Heart left ventricle (tissue), 16 donors: ENCODE results near the gene BRD1. TPM values are rescaled to one million over a fixed set of nuclear protein-coding genes. Genes with fewer than 3 reads are reported as not detected.

Experiments
- ATAC-seq, 4 donors: fragments of 200-7000 bp; cut with Tn5 transposase; one replicate each; pipeline ENCODE4 v1.9.1; 2020 to 2022; ENCODE audit warnings: moderate library complexity in 4 of 4, mild to moderate bottlenecking in 3 of 4, moderate number of reproducible peaks in 1 of 4
- DNase-seq, 5 donors: peaks; one replicate each; pipeline ENCODE4 v3.0.0-alpha.2; 2020
- H3K27ac ChIP-seq, 12 donors: fragments of 200-600 bp; sonication (generic) in 4 of 12; one replicate each; pipeline versions ENCODE4 v1.5.0 to v1.8.0; 2016 to 2022; ENCODE audit warnings: mild to moderate bottlenecking in 2 of 12
- H3K27me3 ChIP-seq, 9 donors: fragments of 200-600 bp; sonication (generic) in 2 of 9; one replicate each; pipeline versions ENCODE4 v1.5.1 to v1.8.0; 2016 to 2022; ENCODE audit warnings: mild to moderate bottlenecking in 3 of 9
- H3K36me3 ChIP-seq, 9 donors: fragments of 200-600 bp; sonication (generic) in 2 of 9; one replicate each; pipeline versions ENCODE4 v1.5.0 to v1.8.0; 2018 to 2022; ENCODE audit warnings: mild to moderate bottlenecking in 2 of 9
- H3K4me1 ChIP-seq, 12 donors: fragments of 200-600 bp; sonication (generic) in 4 of 12; one replicate each; pipeline versions ENCODE4 v1.5.0 to v1.8.0; 2016 to 2022; ENCODE audit warnings: mild to moderate bottlenecking in 3 of 12
- H3K4me3 ChIP-seq, 12 donors: fragments of 200-600 bp; sonication (generic) in 4 of 12; one replicate each; pipeline versions ENCODE4 v1.5.0 to v1.8.0; 2017 to 2022; ENCODE audit warnings: mild to moderate bottlenecking in 9 of 12, moderate library complexity in 4 of 12
- H3K9me3 ChIP-seq, 12 donors: fragments of 200-600 bp; sonication (generic) in 4 of 12; one replicate each; pipeline versions ENCODE4 v1.5.0 to v1.8.0; 2016 to 2022; ENCODE audit warnings: mild to moderate bottlenecking in 1 of 12
- POLR2A ChIP-seq, 2 donors: fragments of 450-650 bp; IDR thresholded peaks; one replicate each; pipeline ENCODE4 v1.6.1; 2017; ENCODE audit warnings: antibody characterized with exemption in 2 of 2, mild to moderate bottlenecking in 2 of 2, moderate library complexity in 2 of 2
- WGBS, 4 donors: extraction: QIAGEN DNeasy Blood & Tissue Kit in 2 of 4; methylation state at CpG; one replicate each; pipeline versions ENCODE4 v1.1.5 to v1.1.7; 2013 to 2018; 5-methylcytosine and 5-hydroxymethylcytosine counted together
- intact Hi-C, 10 donors: fragments of 100-400 bp; cut with DNase I; formaldehyde crosslinking; loops; one replicate each; pipeline versions ENCODE4 v1.11.1 to v1.14.2; 2022
- polyA plus RNA-seq, 2 donors: library from polyadenylated mRNA; stranded (reverse); fragments of 200-250 nt; gene quantifications; one replicate each; pipeline ENCODE4 v1.2.3, GENCODE V29; 2013
- total RNA-seq, 9 donors: library from RNA; depleted of rRNA in 2 of 9; stranded (reverse); fragments of >200 nt in 2 of 9; fragmentation: NEBNext Ultra II Directional in 3 of 9; extraction: Animal tissue kit (Norgen Biotek cat#: 25700) in 3 of 9; gene quantifications; one replicate each; pipeline versions ENCODE4 v1.1.0 to v1.2.4, GENCODE V29; 2016 to 2023
- TF ChIP-seq, protein P1 (sequence below), 12 donors: fragments of 200-600 bp; sonication (generic) in 4 of 12; IDR thresholded peaks; one replicate each; pipeline versions ENCODE4 v1.5.0 to v1.8.0; 2018 to 2022; ENCODE audit warnings: antibody characterized with exemption in 12 of 12, mild to moderate bottlenecking in 5 of 12
- donor health status: ischemic (EF 13 %, LVEDD 7.1; RV severe dilation, severe dysfunction).
- donor health status: healthy with polysubstance abuse.
- donor health status: DM: no; HTN: yes; CAD: no.
- donor health status: DM: no; HTN: no; CAD: no.
- donor health status: ischemic (EF 25% LVEDD 6.9; RV normal size, moderate dysfunction).
- donor health status: ischemic (EF 25% LVEDD 5.7; RV mildly dilated, moderate dysfunction).
- donor health status: healthy.
- donor health status: DM: yes; HTN: yes; CAD: no.
- donor health status: ischemic (EF 35%, LVEDD 5.7; RV mildly dilated, moderate dysfunction).
- donor health status: nonischemic (EF 11% LVEDD 7.7; RV severe dilation, severe dysfunction).
- donor health status: DM: yes; HTN: yes; CAD: no.
- donor health status: PGD.
- donor health status: ischemic (EF 29% LVEDD 5.4; RV normal size, mild dysfunction).
- donor health status: nonischemic (EF 23%, LVEDD 6.1; RV moderate dilation, normal function).

Gene BRD1
- total and polyA plus RNA-seq, 11 donors: 12.0 to 27.0 (median 17.2) TPM

DNA sequence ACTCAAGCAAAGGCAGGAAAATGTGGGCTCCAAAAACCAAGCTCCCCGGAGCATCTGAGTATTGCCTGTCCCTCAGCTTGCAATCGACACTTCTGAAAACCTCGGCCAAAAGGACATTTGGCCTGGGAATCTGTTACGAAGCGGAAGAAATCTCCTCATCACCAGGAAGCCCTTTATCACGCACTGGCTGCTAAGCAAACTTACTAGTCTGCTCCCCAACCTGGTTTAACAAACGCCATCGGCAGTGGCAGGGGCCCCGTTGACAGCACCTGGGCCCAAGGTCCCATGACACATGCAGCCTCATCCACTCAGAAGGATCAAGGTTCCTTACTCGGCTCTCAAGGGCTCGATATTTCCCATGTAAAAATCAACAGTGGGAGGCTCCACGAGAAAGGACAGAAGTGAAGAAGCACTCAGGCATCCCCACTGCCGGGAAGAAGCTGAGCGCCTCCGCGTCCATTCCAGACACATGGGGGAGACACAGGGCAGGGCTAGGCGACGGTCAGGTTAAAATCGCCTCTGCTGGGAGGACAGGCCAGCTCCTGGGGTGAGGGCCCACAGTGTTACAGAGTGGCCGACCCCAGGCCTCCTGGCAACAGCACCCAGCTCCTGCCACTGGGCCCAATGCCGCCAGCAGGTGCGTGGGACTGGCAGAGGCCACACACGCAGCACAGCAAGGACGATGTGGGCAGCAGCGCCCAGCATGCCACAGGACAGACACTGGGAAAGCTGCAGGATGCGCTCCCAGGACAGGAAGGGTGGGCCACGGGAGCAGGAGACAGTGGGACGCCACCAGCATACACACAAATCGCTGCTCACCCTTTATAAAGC is 27.1 kb downstream of the BRD1 start:
- intact Hi-C loops: no loop called here
- Histone ChIP-seq H3K36me3 (peaks cover 0 to 90% (median 56%) of the 10 kb centered on the region in 9 donors), H3K4me1 (peaks cover 2 to 43% (median 17%) of the 10 kb centered on the region in 12 donors), H3K4me3 (peak overlapping the region in 1 of 12 donors; percentile 2), H3K27ac (peak overlapping the region in 9 of 12 donors; percentile 5 to 80 (median 43)), H3K27me3 (no peaks in the 10 kb centered on the region), H3K9me3 (no peaks in the 10 kb centered on the region)
- TF ChIP-seq, protein P1, sequence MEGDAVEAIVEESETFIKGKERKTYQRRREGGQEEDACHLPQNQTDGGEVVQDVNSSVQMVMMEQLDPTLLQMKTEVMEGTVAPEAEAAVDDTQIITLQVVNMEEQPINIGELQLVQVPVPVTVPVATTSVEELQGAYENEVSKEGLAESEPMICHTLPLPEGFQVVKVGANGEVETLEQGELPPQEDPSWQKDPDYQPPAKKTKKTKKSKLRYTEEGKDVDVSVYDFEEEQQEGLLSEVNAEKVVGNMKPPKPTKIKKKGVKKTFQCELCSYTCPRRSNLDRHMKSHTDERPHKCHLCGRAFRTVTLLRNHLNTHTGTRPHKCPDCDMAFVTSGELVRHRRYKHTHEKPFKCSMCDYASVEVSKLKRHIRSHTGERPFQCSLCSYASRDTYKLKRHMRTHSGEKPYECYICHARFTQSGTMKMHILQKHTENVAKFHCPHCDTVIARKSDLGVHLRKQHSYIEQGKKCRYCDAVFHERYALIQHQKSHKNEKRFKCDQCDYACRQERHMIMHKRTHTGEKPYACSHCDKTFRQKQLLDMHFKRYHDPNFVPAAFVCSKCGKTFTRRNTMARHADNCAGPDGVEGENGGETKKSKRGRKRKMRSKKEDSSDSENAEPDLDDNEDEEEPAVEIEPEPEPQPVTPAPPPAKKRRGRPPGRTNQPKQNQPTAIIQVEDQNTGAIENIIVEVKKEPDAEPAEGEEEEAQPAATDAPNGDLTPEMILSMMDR (IDR thresholded peaks at IDR 0.05): peak in 5 of 12 donors; percentile 12 to 25 (median 19)
- TF ChIP-seq POLR2A (IDR thresholded peaks at IDR 0.05): no peak
- DNase-seq (peak in 2 of 5 donors; percentile 27 to 49), ATAC-seq (peak in 3 of 4 donors; percentile 27 to 64 (median 55))
- 52 to 66% (median 62%) methylated on average over 20 to 29 of the region's 29 CpGs for WGBS, 4 donors

DNA sequence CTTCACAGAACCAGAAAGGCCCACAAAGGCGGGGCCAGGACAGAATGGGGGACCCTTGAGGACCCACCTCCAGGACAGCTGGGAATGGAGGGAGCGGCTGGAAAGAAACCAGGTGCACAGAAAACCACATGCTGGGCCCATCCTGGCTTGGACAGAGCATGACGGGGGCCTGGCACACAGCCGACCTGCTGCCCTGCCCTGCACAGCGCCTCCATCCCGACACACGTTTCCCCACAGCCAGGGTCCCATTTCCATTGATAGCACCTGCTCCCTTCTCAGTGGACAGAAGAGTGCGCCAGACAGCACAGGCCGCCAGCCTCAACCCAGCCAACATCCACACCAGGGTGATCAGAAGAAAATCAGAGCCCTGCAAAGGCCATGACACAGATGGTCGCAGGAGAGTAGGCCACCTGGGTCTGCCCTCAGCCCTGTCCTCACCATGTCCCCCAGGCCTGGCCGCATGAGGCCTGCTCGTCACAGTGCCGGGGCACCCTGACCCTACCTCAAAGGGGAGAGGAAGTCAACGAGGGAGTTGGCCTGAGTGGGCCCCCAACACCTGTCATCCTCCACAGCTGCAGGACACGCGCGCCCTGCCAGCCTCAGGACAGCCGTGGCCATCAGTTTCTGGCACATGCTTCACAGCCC is 28.1 kb downstream of the BRD1 start:
- Histone ChIP-seq H3K27ac (peak overlapping the region in 1 of 12 donors; percentile 80), H3K4me1 (peaks cover 2 to 33% (median 15%) of the 10 kb centered on the region in 12 donors), H3K9me3 (no peaks in the 10 kb centered on the region), H3K27me3 (no peaks in the 10 kb centered on the region), H3K36me3 (peaks cover 0 to 91% (median 67%) of the 10 kb centered on the region in 9 donors), H3K4me3 (no peak overlapping the region)
- ATAC-seq: no peak
- WGBS, 4 donors: 83 to 93% (median 85%) methylated on average over 12 to 18 of the region's 18 CpGs
- DNase-seq: peak in 1 of 5 donors; percentile 18
- no peak for TF ChIP-seq POLR2A (IDR thresholded peaks at IDR 0.05)
- TF ChIP-seq, protein P1 (IDR thresholded peaks at IDR 0.05): no peak
- intact Hi-C loops: loop anchor here in 2 of 10 donors (10.0 kb wide), 2 partner anchors 55 to 115 kb away; partner anchors contain the start of genes ZBED4 (in 2 of the 2), ALG12 (in 1 of the 2) and CRELD2 (in 1 of the 2)

DNA sequence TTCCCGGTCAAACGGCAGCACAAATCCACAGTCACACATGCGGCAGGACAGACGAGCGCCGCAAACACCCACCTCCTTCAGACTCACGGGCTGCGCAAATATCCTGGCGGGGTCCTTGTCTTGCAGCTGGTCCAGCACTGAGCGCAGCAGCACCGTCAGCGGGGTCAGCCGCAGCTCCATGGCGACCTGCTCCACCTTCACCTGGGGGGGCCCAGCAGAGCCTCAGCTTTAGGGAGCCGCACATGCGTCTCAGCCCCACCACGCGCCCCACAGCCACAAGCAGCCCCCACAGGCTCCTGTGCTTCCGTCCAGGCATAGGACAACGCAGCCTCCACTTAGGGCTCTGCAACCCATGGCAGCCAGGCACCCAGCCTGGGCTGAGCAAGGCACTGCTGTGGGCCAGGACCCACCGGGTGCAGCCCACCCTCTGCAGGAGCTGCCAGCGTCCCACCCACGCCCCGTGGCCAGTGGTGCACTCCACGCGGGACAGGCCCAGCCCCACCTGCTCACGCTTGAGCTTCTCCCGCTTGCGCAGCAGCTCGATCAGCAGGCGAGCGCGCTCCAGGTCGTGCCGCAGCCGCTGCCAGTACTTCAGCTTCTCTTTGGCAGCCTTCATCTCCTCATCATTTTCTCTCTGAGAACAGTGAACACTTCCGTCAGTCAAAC is 29.1 kb downstream of the BRD1 start:
- TF ChIP-seq, protein P1 (IDR thresholded peaks at IDR 0.05): no peak
- no peak for TF ChIP-seq POLR2A (IDR thresholded peaks at IDR 0.05)
- peaks cover 2 to 27% (median 15%) of the 10 kb centered on the region in 12 donors for H3K4me1 ChIP-seq
- no peaks in the 10 kb centered on the region for H3K9me3 ChIP-seq
- intact Hi-C loops: loop anchor here in 2 of 10 donors (10.0 kb wide), 2 partner anchors 56 to 116 kb away; partner anchors contain the start of genes ZBED4 (in 2 of the 2), ALG12 (in 1 of the 2) and CRELD2 (in 1 of the 2)
- no peak overlapping the region for H3K4me3 ChIP-seq
- H3K27ac ChIP-seq: no peak overlapping the region
- ATAC-seq (no peak), DNase-seq (peak in 1 of 5 donors; percentile 13)
- H3K36me3 ChIP-seq: peaks cover 0 to 91% (median 70%) of the 10 kb centered on the region in 9 donors
- WGBS, 4 donors: 94 to 96% (median 95%) methylated on average over 32 to 37 of the region's 37 CpGs
- H3K27me3 ChIP-seq: no peaks in the 10 kb centered on the region
